H1 (cell line): ENCODE measurements around the gene PLXNA3. TPM values are rescaled to one million over a fixed set of nuclear protein-coding genes. Genes with fewer than 3 reads are reported as not detected.

Experiments used
- ASH2L ChIP-seq: fragments of 200-600, 300-600 bp; sonication (generic); IDR thresholded peaks from one replicate; pipeline ENCODE4 v1.7.1; 2017; ENCODE audit warnings: low read length
- EP300 ChIP-seq, 2 experiments: IDR thresholded peaks; 1 replicate in 1 of 2; 2 replicates in 1 of 2; pipeline ENCODE4 v1.6.1; 2011 to 2012; ENCODE audit warnings: low read depth in 2 of 2, low read length in 2 of 2, mild to moderate bottlenecking in 2 of 2, borderline replicate concordance in 1 of 2, inconsistent platforms in 1 of 2, moderate library complexity in 1 of 2
- EZH2 ChIP-seq: fragments of 200-600 bp; sonication (generic); IDR thresholded peaks from 2 replicates; pipeline ENCODE4 v1.7.1; 2012; ENCODE audit warnings: low read depth, mild to moderate bottlenecking, moderate library complexity, low read length, inconsistent platforms; ENCODE audit not compliant: severe bottlenecking
- HDAC2 ChIP-seq, 2 experiments: fragments of 300-600 bp in 1 of 2; sonication (generic) in 1 of 2; IDR thresholded peaks; 2 replicates each; pipeline ENCODE4 v1.6.1; 2011 to 2012; ENCODE audit warnings: low read depth in 2 of 2, low read length in 2 of 2, mild to moderate bottlenecking in 2 of 2, moderate library complexity in 2 of 2, borderline replicate concordance in 1 of 2, inconsistent platforms in 1 of 2
- KDM1A ChIP-seq: fragments of 200-600, 300-600 bp; sonication (generic); IDR thresholded peaks from 2 replicates; pipeline ENCODE4 v1.7.1; 2016; ENCODE audit warnings: mild to moderate bottlenecking, low read length, borderline replicate concordance
- NRF1 ChIP-seq: IDR thresholded peaks from 2 replicates; pipeline ENCODE4 v1.6.1; 2011; ENCODE audit warnings: mild to moderate bottlenecking, low read depth, low read length, improper control_type of control experiment
- PHF8 ChIP-seq: fragments of 200-600 bp; sonication (generic); conservative IDR thresholded peaks from 2 replicates; pipeline ENCODE4 v1.7.1; 2012; ENCODE audit warnings: low read depth, mild to moderate bottlenecking, inconsistent platforms, low read length, moderate library complexity
- POLR2AphosphoS5 ChIP-seq: IDR thresholded peaks from 2 replicates; pipeline ENCODE4 v1.6.1; 2011; ENCODE audit warnings: low read depth, low read length
- RNF2 ChIP-seq: fragments of 200-900, 300-1000 bp; sonication (generic); IDR thresholded peaks from 2 replicates; pipeline ENCODE4 v1.7.1; 2016; ENCODE audit warnings: borderline replicate concordance, low read depth, mild to moderate bottlenecking, antibody characterized with exemption, low read length; ENCODE audit not compliant: poor library complexity, severe bottlenecking; ENCODE audit errors: missing control alignments
- RXRA ChIP-seq: IDR thresholded peaks from 2 replicates; pipeline ENCODE4 v1.6.1; 2011; ENCODE audit warnings: low read depth, mild to moderate bottlenecking, low read length, moderate library complexity; ENCODE audit not compliant: insufficient read depth
- SIX5 ChIP-seq: IDR thresholded peaks from 2 replicates; pipeline ENCODE4 v1.6.1; 2011; ENCODE audit warnings: mild to moderate bottlenecking, low read depth, low read length
- SP1 ChIP-seq: IDR thresholded peaks from 2 replicates; pipeline ENCODE4 v1.6.1; 2011; ENCODE audit warnings: low read depth, low read length
- SP2 ChIP-seq: IDR thresholded peaks from 2 replicates; pipeline ENCODE4 v1.6.1; 2012; ENCODE audit warnings: mild to moderate bottlenecking, low read length, inconsistent platforms
- SP4 ChIP-seq: IDR thresholded peaks from 2 replicates; pipeline ENCODE4 v1.6.1; 2012; ENCODE audit warnings: low read length, inconsistent platforms
- SUZ12 ChIP-seq: fragments of 200-600 bp; sonication (generic); IDR thresholded peaks from 2 replicates; pipeline ENCODE4 v1.6.1; 2012; ENCODE audit warnings: mild to moderate bottlenecking, inconsistent platforms, low read length, moderate library complexity, mixed read lengths
- TAF7 ChIP-seq: optimal IDR thresholded peaks from 2 replicates; pipeline ENCODE3; 2011; ENCODE audit warnings: low read depth, mild to moderate bottlenecking, inconsistent platforms, low read length, moderate library complexity, borderline replicate concordance
- polyA plus RNA-seq, 7 experiments: library from polyadenylated mRNA; depleted of rRNA in 3 of 7; stranded (reverse) in 5 of 7; unstranded in 2 of 7; fragments of >200 nt in 5 of 7; fragments of 200-250 nt in 2 of 7; gene quantifications; 1 replicate in 5 of 7; 2 replicates in 1 of 7; 4 replicates in 1 of 7; pipeline versions ENCODE4 v1.2.1 to v1.2.3, GENCODE V29; 2011 to 2013; ENCODE audit warnings: missing spikeins in 2 of 7, mixed read lengths in 2 of 7
- total RNA-seq: library from RNA; stranded (reverse); fragmentation: NEBNext Ultra II Directional; extraction: Animal tissue kit (Norgen Biotek cat#: 25700); gene quantifications from 2 replicates; pipeline ENCODE4 v1.2.1, GENCODE V29; 2021
- TF ChIP-seq, protein P1 (sequence below): IDR thresholded peaks from 2 replicates; pipeline ENCODE4 v1.6.1; 2012; ENCODE audit warnings: low read length, inconsistent platforms
- TF ChIP-seq, protein P2 (sequence below), 3 experiments: IDR thresholded peaks; 1 replicate in 2 of 3; 2 replicates in 1 of 3; pipeline versions ENCODE4 v1.5.1 to v1.6.1; 2011; ENCODE audit warnings: low read length in 3 of 3, mild to moderate bottlenecking in 3 of 3, inconsistent platforms in 2 of 3, low read depth in 1 of 3, moderate library complexity in 1 of 3; ENCODE audit not compliant: insufficient read depth in 1 of 3; ENCODE audit errors: control extremely low read depth in 1 of 3

PLXNA3 gene
- total and polyA plus RNA-seq, 2 of the 8 experiments (the other 6 are each of a cell fraction or from before 2014, with no cell fraction given): 10.7 to 18.2 TPM

DNA sequence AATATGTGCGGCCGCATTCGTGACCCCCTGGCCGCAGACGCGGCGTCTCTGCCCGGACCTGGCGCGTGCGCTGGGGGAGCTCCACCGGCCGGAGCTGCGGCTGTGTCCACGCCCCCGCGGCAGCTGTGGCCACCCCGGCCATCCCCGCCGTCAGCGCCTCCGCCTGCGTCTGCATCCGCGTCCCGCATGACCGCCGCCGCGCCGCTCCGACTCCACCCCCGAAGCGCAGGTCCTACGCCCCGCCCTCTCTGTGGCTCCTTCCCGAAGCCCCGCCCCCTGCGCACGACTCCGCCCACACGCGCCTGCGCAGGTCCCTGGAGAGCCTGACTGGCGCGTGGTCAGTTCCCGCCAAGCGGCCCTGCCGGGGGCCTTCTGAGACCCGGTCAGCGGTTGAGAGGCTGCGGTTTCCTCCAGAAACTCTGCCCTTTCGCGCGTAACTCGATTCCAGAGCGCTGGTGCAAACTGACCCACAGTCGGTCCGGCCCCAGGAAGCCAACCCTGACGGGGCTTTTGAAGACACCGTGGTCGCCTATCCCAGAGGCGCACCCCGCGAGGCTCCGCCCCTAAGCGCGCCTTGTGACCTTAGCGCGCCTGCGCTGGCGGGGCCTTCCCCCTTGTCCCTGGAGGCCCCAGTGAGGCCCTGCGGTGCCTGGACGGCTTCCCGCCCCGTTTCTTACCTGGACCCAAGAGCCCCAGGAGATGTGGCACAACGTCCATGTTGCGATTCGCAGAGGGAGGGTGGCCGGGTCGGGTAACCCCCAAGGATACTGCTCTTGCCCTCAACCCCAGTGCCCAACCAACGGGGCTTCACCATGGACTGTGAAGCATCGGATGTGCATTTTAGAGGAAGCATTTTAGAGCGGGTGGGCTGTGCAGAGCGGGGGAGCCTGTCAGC is 20.9 kb downstream of the PLXNA3 start, which contains the start of gene LAGE3 (continued):
- TF ChIP-seq NRF1 (peak; percentile 78), SUZ12 (no peak), HDAC2 (IDR thresholded peaks at IDR 0.05; ENCODE audit: borderline replicate concordance in 1 of 2, low read depth in 2 of 2, low read length in 2 of 2) (no peak), SP2 (no peak), EP300 (IDR thresholded peaks at IDR 0.05; ENCODE audit: borderline replicate concordance in 1 of 2, low read depth in 2 of 2, low read length in 2 of 2) (no peak), SIX5 (no peak), POLR2AphosphoS5 (no peak), KDM1A (no peak), EZH2 (no peak), RNF2 (no peak), RXRA (no peak), SP4 (peak; percentile 94), TAF7 (no peak), ASH2L (no peak), PHF8 (peak; percentile 72; the same call in 1 of the 2 replicates), SP1 (peak; percentile 64)
- TF ChIP-seq, protein P1, sequence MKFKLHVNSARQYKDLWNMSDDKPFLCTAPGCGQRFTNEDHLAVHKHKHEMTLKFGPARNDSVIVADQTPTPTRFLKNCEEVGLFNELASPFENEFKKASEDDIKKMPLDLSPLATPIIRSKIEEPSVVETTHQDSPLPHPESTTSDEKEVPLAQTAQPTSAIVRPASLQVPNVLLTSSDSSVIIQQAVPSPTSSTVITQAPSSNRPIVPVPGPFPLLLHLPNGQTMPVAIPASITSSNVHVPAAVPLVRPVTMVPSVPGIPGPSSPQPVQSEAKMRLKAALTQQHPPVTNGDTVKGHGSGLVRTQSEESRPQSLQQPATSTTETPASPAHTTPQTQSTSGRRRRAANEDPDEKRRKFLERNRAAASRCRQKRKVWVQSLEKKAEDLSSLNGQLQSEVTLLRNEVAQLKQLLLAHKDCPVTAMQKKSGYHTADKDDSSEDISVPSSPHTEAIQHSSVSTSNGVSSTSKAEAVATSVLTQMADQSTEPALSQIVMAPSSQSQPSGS: no peak
- TF ChIP-seq, protein P2, sequence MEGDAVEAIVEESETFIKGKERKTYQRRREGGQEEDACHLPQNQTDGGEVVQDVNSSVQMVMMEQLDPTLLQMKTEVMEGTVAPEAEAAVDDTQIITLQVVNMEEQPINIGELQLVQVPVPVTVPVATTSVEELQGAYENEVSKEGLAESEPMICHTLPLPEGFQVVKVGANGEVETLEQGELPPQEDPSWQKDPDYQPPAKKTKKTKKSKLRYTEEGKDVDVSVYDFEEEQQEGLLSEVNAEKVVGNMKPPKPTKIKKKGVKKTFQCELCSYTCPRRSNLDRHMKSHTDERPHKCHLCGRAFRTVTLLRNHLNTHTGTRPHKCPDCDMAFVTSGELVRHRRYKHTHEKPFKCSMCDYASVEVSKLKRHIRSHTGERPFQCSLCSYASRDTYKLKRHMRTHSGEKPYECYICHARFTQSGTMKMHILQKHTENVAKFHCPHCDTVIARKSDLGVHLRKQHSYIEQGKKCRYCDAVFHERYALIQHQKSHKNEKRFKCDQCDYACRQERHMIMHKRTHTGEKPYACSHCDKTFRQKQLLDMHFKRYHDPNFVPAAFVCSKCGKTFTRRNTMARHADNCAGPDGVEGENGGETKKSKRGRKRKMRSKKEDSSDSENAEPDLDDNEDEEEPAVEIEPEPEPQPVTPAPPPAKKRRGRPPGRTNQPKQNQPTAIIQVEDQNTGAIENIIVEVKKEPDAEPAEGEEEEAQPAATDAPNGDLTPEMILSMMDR (IDR thresholded peaks at IDR 0.05; ENCODE audit: control extremely low read depth in 1 of 3, insufficient read depth in 1 of 3, low read depth in 1 of 3, low read length in 3 of 3): no peak
